K562 (cell line): Measurements from ENCODE around the gene BCL3. TPM values are rescaled to one million over a fixed set of nuclear protein-coding genes. Genes with fewer than 3 reads are reported as not detected.
A peak's percentile ranks its signal among the peaks of the same experiment; 100 is the strongest.

Experiments
- ATF2 ChIP-seq: sonication (generic); formaldehyde crosslinking; IDR thresholded peaks from 2 replicates; pipeline ENCODE4 v1.8.1; 2022; ENCODE audit warnings: missing genetic modification reagents
- ELF2 ChIP-seq: fragments of 250-450 bp; sonication (Bioruptor Pico); IDR thresholded peaks from 2 replicates; pipeline ENCODE4 v1.5.0; 2021; ENCODE audit warnings: mild to moderate bottlenecking
- MNT ChIP-seq, 2 experiments: fragments of 450-650 bp; conservative IDR thresholded peaks; 2 replicates each; pipeline ENCODE4 v1.6.1; 2017; ENCODE audit warnings: mild to moderate bottlenecking in 2 of 2, moderate library complexity in 2 of 2
- MTA3 ChIP-seq: fragments of 450-650 bp; formaldehyde crosslinking; IDR thresholded peaks from 2 replicates; pipeline ENCODE4 v1.6.1; 2017; ENCODE audit warnings: mild to moderate bottlenecking, borderline replicate concordance
- NONO ChIP-seq, 2 experiments: fragments of 200-400 bp in 1 of 2; fragments of 450-650 bp in 1 of 2; formaldehyde crosslinking in 1 of 2; IDR thresholded peaks; 2 replicates each; pipeline ENCODE4 v1.6.1; 2017; ENCODE audit warnings: low read depth in 2 of 2, mild to moderate bottlenecking in 2 of 2, moderate library complexity in 2 of 2, low read length in 1 of 2
- NR0B1 ChIP-seq: fragments of 450-650 bp; IDR thresholded peaks from one replicate; pipeline ENCODE4 v1.6.1; 2018; ENCODE audit warnings: mild to moderate bottlenecking, moderate library complexity; ENCODE audit not compliant: partially characterized antibody
- YY1 ChIP-seq, 3 experiments: IDR thresholded peaks; 2 replicates each; pipeline ENCODE4 v1.6.1; 2011; ENCODE audit warnings: low read length in 2 of 3, mild to moderate bottlenecking in 2 of 3, moderate library complexity in 2 of 3, borderline replicate concordance in 1 of 3, control low read depth in 1 of 3, low read depth in 1 of 3; ENCODE audit not compliant: insufficient read depth in 3 of 3, insufficient replicate concordance in 2 of 3, control insufficient read depth in 1 of 3, insufficient read length in 1 of 3; ENCODE audit errors: extremely low read depth in 1 of 3
- ZNF324 ChIP-seq: fragments of 250-450 bp; sonication (Bioruptor Pico); IDR thresholded peaks from 2 replicates; pipeline ENCODE4 v1.4.0; 2020; ENCODE audit warnings: mild to moderate bottlenecking
- polyA plus RNA-seq, 8 experiments: library from polyadenylated mRNA; depleted of rRNA in 4 of 8; stranded (reverse) in 5 of 8; unstranded in 3 of 8; fragments of >200 nt; fragmentation: Nextera tagmentation in 2 of 8; fragmentation: Illumina TruSeq in 1 of 8; extraction: Ambion mirVana in 2 of 8; extraction: Trizol in 1 of 8; gene quantifications; 2 replicates each; pipeline versions ENCODE4 v1.2.1 to v1.2.3, GENCODE V29; 2011 to 2014; ENCODE audit warnings: inconsistent platforms in 1 of 8, missing spikeins in 1 of 8
- total RNA-seq, 7 experiments: library from RNA; depleted of rRNA in 6 of 7; stranded (reverse); fragments of >200 nt in 6 of 7; fragmentation: Illumina TruSeq in 2 of 7; extraction: Trizol in 2 of 7; gene quantifications; 2 replicates each; pipeline versions ENCODE4 v1.2.1 to v1.2.3, GENCODE V29; 2011 to 2021; ENCODE audit warnings: low replicate concordance in 1 of 7
- TF ChIP-seq, protein P1 (sequence below): sonication (generic); formaldehyde crosslinking; IDR thresholded peaks from 2 replicates; pipeline ENCODE4 v1.8.0; 2022; ENCODE audit warnings: mild to moderate bottlenecking, low read depth, missing genetic modification reagents
- TF ChIP-seq, protein P2 (sequence below): fragments of 250-450 bp; sonication (Bioruptor Pico); IDR thresholded peaks from 2 replicates; pipeline ENCODE4 v1.4.0; 2020; ENCODE audit warnings: borderline replicate concordance
- TF ChIP-seq, protein P3 (sequence below): fragments of 450-650 bp; IDR thresholded peaks from 2 replicates; pipeline ENCODE4 v1.6.1; 2018; ENCODE audit not compliant: partially characterized antibody

The BCL3 gene
- total and polyA plus RNA-seq, 9 of the 15 experiments (the other 6 are each of a cell fraction or from before 2014, with no cell fraction given): 0.03 to 2.4 (median 0.50) TPM; not detected in 1

DNA sequence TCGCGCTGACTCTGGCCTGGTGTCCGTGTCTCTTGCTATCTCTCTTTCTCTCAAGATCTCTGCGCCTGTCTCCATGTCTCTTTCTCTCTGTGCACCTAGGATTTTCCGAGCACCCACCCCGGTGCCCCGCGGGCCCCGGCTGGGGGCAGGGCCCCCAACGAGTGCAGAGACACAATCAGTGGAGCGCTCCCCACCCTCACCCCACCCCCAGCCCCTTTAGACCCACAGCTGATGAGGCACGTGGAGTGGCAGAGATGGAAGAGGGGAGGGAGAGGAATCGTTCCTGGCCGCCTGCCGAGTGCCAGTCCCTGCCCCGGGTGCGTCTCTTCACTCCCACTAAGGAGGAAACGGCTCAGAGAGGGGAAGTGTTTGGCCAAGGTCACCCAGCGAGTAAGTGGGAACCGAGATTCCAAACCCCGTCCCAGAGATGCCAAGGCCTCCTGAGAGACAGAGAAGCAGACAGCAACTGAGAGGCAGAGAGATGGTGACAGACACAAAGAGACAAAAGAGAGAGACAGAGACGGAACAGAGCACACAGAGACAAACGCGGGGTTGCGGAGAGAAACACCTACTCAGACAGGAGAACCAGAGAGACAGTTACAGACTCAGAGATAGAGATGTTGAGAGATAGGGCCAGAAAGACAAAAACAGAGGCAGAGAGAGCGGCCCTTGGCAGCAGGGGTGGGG, 626 bp upstream of the BCL3 start (continued):
- TF ChIP-seq YY1 (IDR thresholded peaks at IDR 0.05; ENCODE audit: borderline replicate concordance in 1 of 3, control insufficient read depth in 1 of 3, extremely low read depth in 1 of 3, insufficient read depth in 3 of 3, insufficient read length in 1 of 3, insufficient replicate concordance in 2 of 3, low read depth in 1 of 3, low read length in 2 of 3): no peak
- TF ChIP-seq, protein P1, sequence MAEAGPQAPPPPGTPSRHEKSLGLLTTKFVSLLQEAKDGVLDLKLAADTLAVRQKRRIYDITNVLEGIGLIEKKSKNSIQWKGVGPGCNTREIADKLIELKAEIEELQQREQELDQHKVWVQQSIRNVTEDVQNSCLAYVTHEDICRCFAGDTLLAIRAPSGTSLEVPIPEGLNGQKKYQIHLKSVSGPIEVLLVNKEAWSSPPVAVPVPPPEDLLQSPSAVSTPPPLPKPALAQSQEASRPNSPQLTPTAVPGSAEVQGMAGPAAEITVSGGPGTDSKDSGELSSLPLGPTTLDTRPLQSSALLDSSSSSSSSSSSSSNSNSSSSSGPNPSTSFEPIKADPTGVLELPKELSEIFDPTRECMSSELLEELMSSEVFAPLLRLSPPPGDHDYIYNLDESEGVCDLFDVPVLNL (CRISPR knock-in tag): no peak
- TF ChIP-seq, protein P2, sequence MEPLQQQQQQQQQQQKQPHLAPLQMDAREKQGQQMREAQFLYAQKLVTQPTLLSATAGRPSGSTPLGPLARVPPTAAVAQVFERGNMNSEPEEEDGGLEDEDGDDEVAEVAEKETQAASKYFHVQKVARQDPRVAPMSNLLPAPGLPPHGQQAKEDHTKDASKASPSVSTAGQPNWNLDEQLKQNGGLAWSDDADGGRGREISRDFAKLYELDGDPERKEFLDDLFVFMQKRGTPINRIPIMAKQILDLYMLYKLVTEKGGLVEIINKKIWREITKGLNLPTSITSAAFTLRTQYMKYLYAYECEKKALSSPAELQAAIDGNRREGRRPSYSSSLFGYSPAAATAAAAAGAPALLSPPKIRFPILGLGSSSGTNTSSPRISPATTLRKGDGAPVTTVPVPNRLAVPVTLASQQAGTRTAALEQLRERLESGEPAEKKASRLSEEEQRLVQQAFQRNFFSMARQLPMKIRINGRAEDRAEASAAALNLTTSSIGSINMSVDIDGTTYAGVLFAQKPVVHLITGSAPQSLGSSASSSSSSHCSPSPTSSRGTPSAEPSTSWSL (CRISPR knock-in tag): no peak
- TF ChIP-seq, protein P3, sequence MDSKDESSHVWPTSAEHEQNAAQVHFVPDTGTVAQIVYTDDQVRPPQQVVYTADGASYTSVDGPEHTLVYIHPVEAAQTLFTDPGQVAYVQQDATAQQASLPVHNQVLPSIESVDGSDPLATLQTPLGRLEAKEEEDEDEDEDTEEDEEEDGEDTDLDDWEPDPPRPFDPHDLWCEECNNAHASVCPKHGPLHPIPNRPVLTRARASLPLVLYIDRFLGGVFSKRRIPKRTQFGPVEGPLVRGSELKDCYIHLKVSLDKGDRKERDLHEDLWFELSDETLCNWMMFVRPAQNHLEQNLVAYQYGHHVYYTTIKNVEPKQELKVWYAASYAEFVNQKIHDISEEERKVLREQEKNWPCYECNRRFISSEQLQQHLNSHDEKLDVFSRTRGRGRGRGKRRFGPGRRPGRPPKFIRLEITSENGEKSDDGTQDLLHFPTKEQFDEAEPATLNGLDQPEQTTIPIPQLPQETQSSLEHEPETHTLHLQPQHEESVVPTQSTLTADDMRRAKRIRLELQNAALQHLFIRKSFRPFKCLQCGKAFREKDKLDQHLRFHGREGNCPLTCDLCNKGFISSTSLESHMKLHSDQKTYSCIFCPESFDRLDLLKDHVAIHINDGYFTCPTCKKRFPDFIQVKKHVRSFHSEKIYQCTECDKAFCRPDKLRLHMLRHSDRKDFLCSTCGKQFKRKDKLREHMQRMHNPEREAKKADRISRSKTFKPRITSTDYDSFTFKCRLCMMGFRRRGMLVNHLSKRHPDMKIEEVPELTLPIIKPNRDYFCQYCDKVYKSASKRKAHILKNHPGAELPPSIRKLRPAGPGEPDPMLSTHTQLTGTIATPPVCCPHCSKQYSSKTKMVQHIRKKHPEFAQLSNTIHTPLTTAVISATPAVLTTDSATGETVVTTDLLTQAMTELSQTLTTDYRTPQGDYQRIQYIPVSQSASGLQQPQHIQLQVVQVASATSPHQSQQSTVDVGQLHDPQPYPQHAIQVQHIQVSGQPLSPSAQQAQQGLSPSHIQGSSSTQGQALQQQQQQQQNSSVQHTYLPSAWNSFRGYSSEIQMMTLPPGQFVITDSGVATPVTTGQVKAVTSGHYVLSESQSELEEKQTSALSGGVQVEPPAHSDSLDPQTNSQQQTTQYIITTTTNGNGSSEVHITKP: no peak
- no peak for TF ChIP-seq ATF2 (CRISPR knock-in tag)
- TF ChIP-seq MTA3: no peak
- TF ChIP-seq ZNF324 (CRISPR knock-in tag): no peak
- TF ChIP-seq MNT (conservative IDR thresholded peaks at IDR 0.05): peak; percentile 70 to 80; a peak in 3 of 4 replicates
- TF ChIP-seq NONO (IDR thresholded peaks at IDR 0.05; ENCODE audit: low read depth in 2 of 2, low read length in 1 of 2): no peak
- TF ChIP-seq NR0B1: no peak
- no peak for TF ChIP-seq ELF2 (CRISPR knock-in tag)
